ENCODE data around the gene EFEMP1.

DNA sequence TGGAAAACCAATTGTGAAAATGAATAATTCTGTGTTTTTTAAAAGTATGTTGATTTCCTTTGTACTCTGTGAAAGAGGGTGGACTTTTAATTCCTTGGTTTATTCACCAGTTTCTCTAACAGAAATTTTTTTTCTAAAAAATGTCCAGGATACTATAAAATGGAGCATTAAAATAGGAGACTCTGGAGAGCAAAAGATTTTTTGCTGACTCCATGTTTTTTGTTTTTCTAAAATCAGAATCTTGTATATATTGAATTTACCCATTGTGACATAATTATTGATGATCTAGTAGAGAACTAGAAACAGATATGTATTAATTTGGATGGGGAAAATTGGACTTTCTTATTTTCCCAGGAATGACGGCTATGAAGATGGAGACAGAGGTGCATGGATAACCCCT is 23.2 kb upstream of the EFEMP1 start:
- TF ChIP-seq, protein P1, sequence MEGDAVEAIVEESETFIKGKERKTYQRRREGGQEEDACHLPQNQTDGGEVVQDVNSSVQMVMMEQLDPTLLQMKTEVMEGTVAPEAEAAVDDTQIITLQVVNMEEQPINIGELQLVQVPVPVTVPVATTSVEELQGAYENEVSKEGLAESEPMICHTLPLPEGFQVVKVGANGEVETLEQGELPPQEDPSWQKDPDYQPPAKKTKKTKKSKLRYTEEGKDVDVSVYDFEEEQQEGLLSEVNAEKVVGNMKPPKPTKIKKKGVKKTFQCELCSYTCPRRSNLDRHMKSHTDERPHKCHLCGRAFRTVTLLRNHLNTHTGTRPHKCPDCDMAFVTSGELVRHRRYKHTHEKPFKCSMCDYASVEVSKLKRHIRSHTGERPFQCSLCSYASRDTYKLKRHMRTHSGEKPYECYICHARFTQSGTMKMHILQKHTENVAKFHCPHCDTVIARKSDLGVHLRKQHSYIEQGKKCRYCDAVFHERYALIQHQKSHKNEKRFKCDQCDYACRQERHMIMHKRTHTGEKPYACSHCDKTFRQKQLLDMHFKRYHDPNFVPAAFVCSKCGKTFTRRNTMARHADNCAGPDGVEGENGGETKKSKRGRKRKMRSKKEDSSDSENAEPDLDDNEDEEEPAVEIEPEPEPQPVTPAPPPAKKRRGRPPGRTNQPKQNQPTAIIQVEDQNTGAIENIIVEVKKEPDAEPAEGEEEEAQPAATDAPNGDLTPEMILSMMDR (conservative IDR thresholded peaks at IDR 0.05 in 1 of 2, IDR thresholded peaks at IDR 0.05 in 1 of 2; ENCODE audit: extremely low read depth in 1 of 2, insufficient read depth in 1 of 2, low read depth in 1 of 2, low read length in 2 of 2), result no peak
- no peak for TF ChIP-seq EZH2 (IDR thresholded peaks at IDR 0.05; ENCODE audit: borderline replicate concordance, low read length)
